DND-41 (cell line): ENCODE data around the gene RBM5.
A peak's percentile ranks its signal among the peaks of the same experiment; 100 is the strongest.

Experiments
- ATAC-seq: fragments of 200-7000 bp; cut with Tn5 transposase; 3 replicates; pipeline ENCODE4 v1.9.1; 2021; ENCODE audit warnings: low read depth; ENCODE audit not compliant: insufficient read depth
- DNase-seq: peaks from one replicate; pipeline ENCODE4 v3.0.0-alpha.2; 2020
- H2AFZ ChIP-seq: 2 replicates; pipeline ENCODE4 v1.6.0; 2012; ENCODE audit warnings: low read depth, low read length
- H3K27ac ChIP-seq: 2 replicates; pipeline ENCODE4 v1.5.1; 2012; ENCODE audit warnings: low read length, inconsistent platforms
- H3K27me3 ChIP-seq: fragments of 200-600 bp; sonication (generic); 2 replicates; pipeline ENCODE4 v1.6.0; 2012; ENCODE audit warnings: low read length, mild to moderate bottlenecking, inconsistent platforms; ENCODE audit not compliant: insufficient read depth, poor library complexity
- H3K36me3 ChIP-seq: 2 replicates; pipeline ENCODE4 v1.5.1; 2012; ENCODE audit warnings: low read length, inconsistent platforms; ENCODE audit not compliant: insufficient read depth
- H3K4me1 ChIP-seq: 2 replicates; pipeline ENCODE4 v1.5.1; 2012; ENCODE audit warnings: mild to moderate bottlenecking, low read length; ENCODE audit not compliant: insufficient read depth
- H3K4me2 ChIP-seq: 2 replicates; pipeline ENCODE4 v1.6.0; 2012; ENCODE audit warnings: mild to moderate bottlenecking, moderate library complexity, low read length, inconsistent platforms; ENCODE audit not compliant: insufficient read depth
- H3K4me3 ChIP-seq, 2 experiments: fragments of 200-600 bp in 1 of 2; shearing (Covaris generic) in 1 of 2; 2 replicates each; pipeline ENCODE4 v1.5.1; 2012 to 2016; ENCODE audit warnings: inconsistent platforms in 2 of 2, low read length in 2 of 2, mild to moderate bottlenecking in 2 of 2, low read depth in 1 of 2, moderate library complexity in 1 of 2
- H3K79me2 ChIP-seq: 2 replicates; pipeline ENCODE4 v1.6.0; 2012; ENCODE audit warnings: low read length, inconsistent platforms; ENCODE audit not compliant: insufficient read depth
- H3K9ac ChIP-seq: 2 replicates; pipeline ENCODE4 v1.6.0; 2012; ENCODE audit warnings: low read depth, mild to moderate bottlenecking, inconsistent platforms, low read length, moderate library complexity
- H3K9me3 ChIP-seq: 2 replicates; pipeline ENCODE4 v1.5.1; 2012; ENCODE audit warnings: low read length, moderate library complexity, mild to moderate bottlenecking, inconsistent platforms; ENCODE audit not compliant: insufficient read depth, severe bottlenecking
- H4K20me1 ChIP-seq: 2 replicates; pipeline ENCODE4 v1.6.0; 2012; ENCODE audit warnings: low read length; ENCODE audit not compliant: insufficient read depth
- CTCF ChIP-seq: IDR thresholded peaks from 2 replicates; pipeline ENCODE4 v1.5.1; 2012; ENCODE audit warnings: borderline replicate concordance, low read length, moderate library complexity, mild to moderate bottlenecking; ENCODE audit not compliant: poor library complexity, severe bottlenecking; ENCODE audit errors: extremely low read depth
- EZH2 ChIP-seq: IDR thresholded peaks from 3 replicates; pipeline ENCODE4 v1.6.1; 2012; ENCODE audit warnings: borderline replicate concordance, low read depth, mild to moderate bottlenecking, moderate library complexity, low read length, inconsistent platforms; ENCODE audit not compliant: severe bottlenecking

RBM5 gene

GRCh38 chr3:50121072-50122032, 32.6 kb downstream of the RBM5 start:
- no peak overlapping the region for H3K27ac ChIP-seq
- H2AFZ ChIP-seq, result no peak overlapping the region
- H3K4me2 ChIP-seq, result no peak overlapping the region
- DNase-seq (peak; percentile 77), ATAC-seq (peak; percentile 93)
- no peak overlapping the region for H3K4me3 ChIP-seq
- H3K79me2 ChIP-seq, result no peaks in the 10 kb centered on the region
- H3K9me3 ChIP-seq, result no peaks in the 10 kb centered on the region
- TF ChIP-seq CTCF (peak; percentile 95), EZH2 (no peak)
- H3K9ac ChIP-seq, result no peak overlapping the region
- no peaks in the 10 kb centered on the region for H3K27me3 ChIP-seq
- H4K20me1 ChIP-seq, result peaks cover 35% of the 10 kb centered on the region
- peaks cover 52% of the 10 kb centered on the region for H3K36me3 ChIP-seq
- H3K4me1 ChIP-seq, result no peaks in the 10 kb centered on the region

- DNase-seq (no peak), ATAC-seq (no peak)
- TF ChIP-seq CTCF, result no peak
- no peak for TF ChIP-seq EZH2
- H3K4me2 ChIP-seq, result no peak overlapping the region
- no peaks in the 10 kb centered on the region for H3K9me3 ChIP-seq
- H4K20me1 ChIP-seq, result peaks cover 35% of the 10 kb centered on the region
- no peak overlapping the region for H3K27ac ChIP-seq
- no peak overlapping the region for H3K4me3 ChIP-seq
- no peak overlapping the region for H2AFZ ChIP-seq
- no peaks in the 10 kb centered on the region for H3K4me1 ChIP-seq
- H3K36me3 ChIP-seq, result peaks cover 44% of the 10 kb centered on the region
- no peaks in the 10 kb centered on the region for H3K79me2 ChIP-seq
- no peaks in the 10 kb centered on the region for H3K27me3 ChIP-seq
- no peak overlapping the region for H3K9ac ChIP-seq
Observed at GRCh38 chr3:50122071-50122470, 33.4 kb downstream of the RBM5 start.

- H3K4me2 ChIP-seq, result no peak overlapping the region
- ATAC-seq (no peak), DNase-seq (no peak)
- H3K4me3 ChIP-seq, result no peak overlapping the region
- H3K27me3 ChIP-seq, result no peaks in the 10 kb centered on the region
- no peaks in the 10 kb centered on the region for H3K4me1 ChIP-seq
- no peak overlapping the region for H3K9ac ChIP-seq
- no peaks in the 10 kb centered on the region for H3K9me3 ChIP-seq
- H4K20me1 ChIP-seq, result peaks cover 34% of the 10 kb centered on the region
- TF ChIP-seq EZH2 (no peak), CTCF (no peak)
- H2AFZ ChIP-seq, result no peak overlapping the region
- peaks cover 37% of the 10 kb centered on the region for H3K36me3 ChIP-seq
- H3K27ac ChIP-seq, result no peak overlapping the region
- H3K79me2 ChIP-seq, result no peaks in the 10 kb centered on the region
Observed at GRCh38 chr3:50122661-50123391, 34.1 kb downstream of the RBM5 start.
